Hepatocyte (in vitro differentiated cells): ENCODE results near the gene SLC43A2.

Source experiments
- CTCF ChIP-seq: fragments of 200-600 bp; sonication (generic); IDR thresholded peaks from 2 replicates; pipeline ENCODE4 v1.5.1; 2016; ENCODE audit warnings: antibody characterized with exemption, mild to moderate bottlenecking; ENCODE audit not compliant: poor library complexity
- EZH2phosphoT487 ChIP-seq: fragments of 200-600 bp; sonication (generic); IDR thresholded peaks from one replicate; pipeline ENCODE4 v1.6.1; 2018; ENCODE audit warnings: antibody characterized with exemption, mild to moderate bottlenecking, low read depth, moderate library complexity; ENCODE audit not compliant: unreplicated experiment, severe bottlenecking

- no peak for TF ChIP-seq EZH2phosphoT487
- no peak for TF ChIP-seq CTCF
Measured at GRCh38 chr17:1545618-1546017, 83.0 kb downstream of the SLC43A2 start.
